Myocyte (in vitro differentiated cells): ENCODE data around the gene AKR1C2. TPM values are rescaled to one million over a fixed set of nuclear protein-coding genes. Genes with fewer than 3 reads are reported as not detected.
A peak's percentile ranks its signal among the peaks of the same experiment; 100 is the strongest.
"Not testable (repeated sequence)": the region's sequence is repeated elsewhere in the genome, so short reads cannot be mapped to it uniquely, and the experiment has no call there.

Experiments
- DNase-seq: peaks from one replicate; pipeline ENCODE4 v3.0.0-alpha.2; 2012; ENCODE audit warnings: low read depth
- total RNA-seq: library from RNA; depleted of rRNA; stranded (reverse); fragments of >200 nt; gene quantifications from 2 replicates; pipeline ENCODE4 v1.2.3, GENCODE V29; 2014

The AKR1C2 gene
- total RNA-seq, 1 donor from 2014 or later, result 33.3 TPM

GRCh38 chr10:4990217-4990616 is 13.4 kb downstream of the AKR1C2 start:
- no peak for DNase-seq

- DNase-seq, result not testable (repeated sequence)
These were observed 15.5 kb downstream of the AKR1C2 start for GRCh38 chr10:4988000-4988641.

- DNase-seq, result peak; percentile 78
These were observed 18.6 kb downstream of the AKR1C2 start for GRCh38 chr10:4984971-4985594.

- DNase-seq, result peak; percentile 24
These were observed 19.4 kb downstream of the AKR1C2 start for GRCh38 chr10:4984223-4984622.

GRCh38 chr10:4983615-4984216 is 19.9 kb downstream of the AKR1C2 start:
- DNase-seq, result no peak

GRCh38 chr10:4982764-4983226 is 20.9 kb downstream of the AKR1C2 start:
- DNase-seq, result peak; percentile 93

- peak; percentile 78 for DNase-seq
These were observed 21.8 kb downstream of the AKR1C2 start for GRCh38 chr10:4981722-4982471.

GRCh38 chr10:4980793-4981192 is 22.9 kb downstream of the AKR1C2 start:
- DNase-seq, result no peak

GRCh38 chr10:4978870-4979269 is 24.8 kb downstream of the AKR1C2 start:
- DNase-seq, result no peak

GRCh38 chr10:4977025-4977424 is 26.6 kb downstream of the AKR1C2 start:
- DNase-seq, result no peak

- not testable (repeated sequence) for DNase-seq
These were observed 29.3 kb downstream of the AKR1C2 start for GRCh38 chr10:4974400-4974799.

GRCh38 chr10:4973294-4973693 is 30.4 kb downstream of the AKR1C2 start:
- DNase-seq, result not testable (repeated sequence)

- not testable (repeated sequence) for DNase-seq
These were observed 31.1 kb downstream of the AKR1C2 start for GRCh38 chr10:4972369-4973142.

- not testable (repeated sequence) for DNase-seq
These were observed 33.3 kb downstream of the AKR1C2 start for GRCh38 chr10:4970362-4970761.

- DNase-seq, result not testable (repeated sequence)
These were observed 34.4 kb downstream of the AKR1C2 start for GRCh38 chr10:4969289-4969688.

GRCh38 chr10:4967189-4967588 is 36.5 kb downstream of the AKR1C2 start:
- not testable (repeated sequence) for DNase-seq

GRCh38 chr10:4965763-4966162 is 37.9 kb downstream of the AKR1C2 start:
- DNase-seq, result not testable (repeated sequence)

- not testable (repeated sequence) for DNase-seq
These were observed 39.9 kb downstream of the AKR1C2 start for GRCh38 chr10:4963815-4964154.

GRCh38 chr10:4962876-4963814 is 40.5 kb downstream of the AKR1C2 start, which contains the start of gene AKR1C1:
AKR1C1 (plus strand) TSS chr10:4963415; CDS start chr10:4963445, 30 bp downstream.
- DNase-seq, result peak; percentile 46

GRCh38 chr10:4962308-4962707 is 41.3 kb downstream of the AKR1C2 start:
- DNase-seq, result not testable (repeated sequence)
